RWPE1 (cell line): Measurements from ENCODE around the gene ELMO3.
A peak's percentile ranks its signal among the peaks of the same experiment; 100 is the strongest.

ENCODE experiments used
- CTCF ChIA-PET: fragments of 350-600 bp; sonication (Branson Sonifier 250); formaldehyde crosslinking; extraction: SDS; loops from one replicate; lab custom pipeline; 2021; lab: Yijun Ruan, JAX
- POLR2A ChIA-PET: fragments of 400-600 bp; formaldehyde crosslinking; extraction: SDS; loops from one replicate; lab custom pipeline; 2020; ENCODE audit warnings: antibody characterized with exemption; ENCODE audit not compliant: low non-redundant PET; lab: Yijun Ruan, JAX
- DNase-seq: peaks from one replicate; pipeline ENCODE4 v3.0.0; 2012; ENCODE audit warnings: low spot score
- H3K27ac ChIP-seq: fragments of 450-650 bp; 2 replicates; pipeline ENCODE4 v1.5.1; 2017
- TF ChIP-seq, protein P1 (sequence below): fragments of 450-650 bp; conservative IDR thresholded peaks from 2 replicates; pipeline ENCODE4 v1.5.1; 2017; ENCODE audit warnings: low read depth, mild to moderate bottlenecking

The ELMO3 gene

DNA sequence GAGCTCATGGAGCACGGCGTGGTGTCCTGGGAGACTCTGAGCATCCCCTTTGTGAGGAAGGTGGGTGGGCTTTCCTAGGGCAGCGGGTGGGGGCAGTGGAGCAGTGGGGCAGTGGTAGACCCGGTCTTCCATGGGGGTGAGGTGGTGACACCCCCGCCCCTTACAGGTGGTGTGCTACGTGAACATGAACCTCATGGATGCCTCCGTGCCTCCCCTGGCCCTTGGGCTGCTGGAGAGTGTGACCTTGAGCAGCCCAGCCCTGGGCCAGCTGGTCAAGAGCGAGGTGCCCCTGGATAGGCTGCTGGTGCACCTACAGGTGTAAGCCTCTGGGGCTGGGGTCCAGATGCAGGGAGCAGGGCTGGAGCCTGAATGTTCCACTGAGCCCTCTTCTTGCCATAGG lies 1.6 kb downstream of the ELMO3 start:
- TF ChIP-seq, protein P1, sequence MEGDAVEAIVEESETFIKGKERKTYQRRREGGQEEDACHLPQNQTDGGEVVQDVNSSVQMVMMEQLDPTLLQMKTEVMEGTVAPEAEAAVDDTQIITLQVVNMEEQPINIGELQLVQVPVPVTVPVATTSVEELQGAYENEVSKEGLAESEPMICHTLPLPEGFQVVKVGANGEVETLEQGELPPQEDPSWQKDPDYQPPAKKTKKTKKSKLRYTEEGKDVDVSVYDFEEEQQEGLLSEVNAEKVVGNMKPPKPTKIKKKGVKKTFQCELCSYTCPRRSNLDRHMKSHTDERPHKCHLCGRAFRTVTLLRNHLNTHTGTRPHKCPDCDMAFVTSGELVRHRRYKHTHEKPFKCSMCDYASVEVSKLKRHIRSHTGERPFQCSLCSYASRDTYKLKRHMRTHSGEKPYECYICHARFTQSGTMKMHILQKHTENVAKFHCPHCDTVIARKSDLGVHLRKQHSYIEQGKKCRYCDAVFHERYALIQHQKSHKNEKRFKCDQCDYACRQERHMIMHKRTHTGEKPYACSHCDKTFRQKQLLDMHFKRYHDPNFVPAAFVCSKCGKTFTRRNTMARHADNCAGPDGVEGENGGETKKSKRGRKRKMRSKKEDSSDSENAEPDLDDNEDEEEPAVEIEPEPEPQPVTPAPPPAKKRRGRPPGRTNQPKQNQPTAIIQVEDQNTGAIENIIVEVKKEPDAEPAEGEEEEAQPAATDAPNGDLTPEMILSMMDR: no peak
- ChIA-PET CTCF (interaction anchor here (0.6 to 4.5 kb wide), 2 partner anchors 11 to 22 kb away, joined by 3 to 19 read pairs; no protein-coding TSS in a partner anchor), POLR2A (interaction anchor here (0.6 kb wide), 1 partner anchor 240 kb away, joined by 4 read pairs; no protein-coding TSS in a partner anchor)
- H3K27ac ChIP-seq: peak overlapping the region; percentile 92
- DNase-seq: no peak

DNA sequence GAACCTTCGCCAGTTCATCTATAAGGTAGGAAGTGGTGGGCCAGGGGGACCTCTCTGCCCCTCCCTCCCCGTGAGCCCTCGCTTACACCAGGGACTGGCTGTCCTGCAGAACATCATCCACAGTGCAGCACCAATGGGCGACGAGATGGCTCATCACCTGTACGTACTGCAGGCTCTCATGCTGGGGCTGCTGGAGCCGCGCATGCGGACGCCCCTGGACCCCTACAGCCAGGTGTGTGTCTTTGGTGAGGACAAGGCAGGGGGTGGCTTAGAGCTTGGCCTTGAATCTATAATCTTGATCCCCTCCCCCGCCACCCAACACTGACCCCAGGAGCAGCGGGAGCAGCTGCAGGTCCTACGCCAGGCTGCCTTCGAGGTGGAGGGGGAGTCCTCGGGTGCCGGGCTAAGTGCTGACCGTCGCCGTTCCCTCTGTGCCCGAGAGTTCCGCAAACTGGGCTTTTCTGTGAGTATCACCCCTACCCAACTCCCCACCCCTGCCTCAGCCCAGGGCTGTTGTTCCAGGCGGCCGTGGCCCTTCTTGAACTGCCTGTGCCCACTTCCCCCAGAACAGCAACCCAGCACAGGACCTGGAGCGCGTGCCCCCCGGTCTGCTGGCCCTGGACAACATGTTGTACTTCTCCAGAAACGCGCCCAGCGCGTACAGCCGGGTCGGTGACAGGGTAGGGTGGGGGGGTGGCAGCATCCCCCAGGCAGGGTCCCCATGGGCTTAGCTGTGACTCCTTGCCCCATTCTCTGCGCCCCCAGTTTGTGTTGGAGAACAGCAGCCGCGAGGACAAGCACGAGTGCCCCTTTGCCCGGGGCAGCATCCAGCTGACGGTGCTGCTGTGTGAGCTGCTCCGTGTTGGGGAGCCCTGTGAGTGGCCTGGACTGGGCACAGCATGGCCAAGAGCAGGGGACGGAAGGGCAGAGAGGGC lies 2.7 kb downstream of the ELMO3 start:
- peak overlapping the region; percentile 28 for H3K27ac ChIP-seq
- CTCF ChIA-PET: no interaction called here
- TF ChIP-seq, protein P1: no peak
- no peak for DNase-seq
- POLR2A ChIA-PET: interaction anchor here (0.7 kb wide), 1 partner anchor 45 kb away, joined by 5 read pairs; no protein-coding TSS in a partner anchor

DNA sequence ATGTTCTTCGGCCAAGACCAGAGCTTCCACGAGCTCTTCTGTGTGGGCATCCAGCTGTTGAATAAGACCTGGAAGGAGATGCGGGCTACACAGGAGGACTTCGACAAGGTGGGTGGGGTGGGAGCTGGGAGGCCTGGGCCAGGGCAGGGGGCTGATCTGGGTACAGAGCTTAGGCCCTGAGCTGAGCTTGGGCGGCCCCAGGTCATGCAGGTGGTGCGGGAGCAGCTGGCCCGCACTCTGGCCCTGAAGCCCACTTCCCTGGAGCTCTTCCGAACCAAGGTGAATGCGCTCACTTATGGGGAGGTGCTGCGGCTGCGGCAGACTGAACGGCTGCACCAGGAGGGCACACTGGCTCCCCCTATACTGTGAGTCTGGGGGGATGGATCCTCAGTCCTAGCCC lies 3.5 kb downstream of the ELMO3 start:
- ChIA-PET POLR2A (no interaction called here), CTCF (interaction anchor here (0.7 kb wide), 1 partner anchor 33 kb away, joined by 3 read pairs; no protein-coding TSS in a partner anchor)
- peak overlapping the region; percentile 28 for H3K27ac ChIP-seq
- no peak for DNase-seq
- TF ChIP-seq, protein P1: no peak

DNA sequence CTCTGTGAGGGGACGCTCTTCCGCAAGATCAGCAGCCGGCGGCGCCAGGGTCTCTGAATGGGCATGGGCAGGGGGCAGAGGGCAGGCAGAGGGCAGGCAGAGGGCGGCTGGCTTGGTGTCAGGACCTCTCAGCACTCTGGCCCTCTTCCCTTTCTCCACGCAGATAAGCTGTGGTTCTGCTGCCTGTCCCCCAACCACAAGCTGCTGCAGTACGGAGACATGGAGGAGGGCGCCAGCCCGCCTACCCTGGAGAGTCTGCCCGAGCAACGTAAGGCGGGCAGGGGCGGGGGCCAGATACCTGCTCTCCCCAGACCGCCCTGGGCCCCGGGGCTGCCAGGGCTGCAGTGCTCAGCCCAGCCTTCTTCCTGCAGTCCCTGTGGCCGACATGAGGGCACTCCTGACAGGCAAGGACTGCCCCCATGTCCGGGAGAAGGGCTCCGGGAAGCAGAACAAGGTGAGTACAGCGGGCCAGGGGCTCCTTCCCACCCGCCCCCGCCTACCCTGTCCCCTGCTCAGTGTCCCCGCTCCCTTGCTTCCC lies 4.1 kb downstream of the ELMO3 start:
- CTCF ChIA-PET: interaction anchor here (0.6 to 0.7 kb wide), 2 partner anchors 32 to 198 kb away, joined by 3 read pairs; no protein-coding TSS in a partner anchor
- no peak for DNase-seq
- TF ChIP-seq, protein P1: no peak
- POLR2A ChIA-PET: no interaction called here
- H3K27ac ChIP-seq: peak overlapping the region; percentile 87

DNA sequence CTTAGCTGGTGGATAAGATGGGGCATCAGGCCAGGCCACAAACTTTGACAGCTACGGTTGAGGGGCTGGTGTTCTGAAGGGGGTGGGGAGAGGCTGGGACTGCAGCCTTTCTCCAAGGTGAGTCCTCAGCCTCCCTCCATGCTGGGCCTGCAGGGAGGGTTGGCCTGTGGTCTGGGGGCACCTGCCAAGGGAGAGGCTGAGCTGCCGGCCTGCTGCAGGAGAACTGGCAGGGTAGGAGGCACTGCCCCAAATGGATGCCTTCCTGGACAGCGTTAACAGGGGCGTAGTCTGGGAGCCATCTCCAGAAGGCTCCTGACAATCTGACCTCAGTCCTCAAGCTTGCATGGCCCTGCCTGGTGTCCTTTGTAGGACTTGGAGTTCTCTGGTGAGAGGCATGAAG lies 5.1 kb downstream of the ELMO3 start:
- peak overlapping the region; percentile 87 for H3K27ac ChIP-seq
- POLR2A ChIA-PET: no interaction called here
- DNase-seq: no peak
- CTCF ChIA-PET: no interaction called here
- TF ChIP-seq, protein P1: no peak

GRCh38 chr16:67206129-67206837 lies 7.4 kb downstream of the ELMO3 start:
- TF ChIP-seq, protein P1: no peak
- ChIA-PET CTCF (interaction anchor here (0.7 to 3.7 kb wide), 3 partner anchors 7 to 259 kb away, joined by 3 to 20 read pairs (median 3); partner anchors contain the start of gene ELMO3), POLR2A (interaction anchor here (0.5 kb wide), 1 partner anchor 113 kb away, joined by 3 read pairs; no protein-coding TSS in a partner anchor)
- peak overlapping the region; percentile 87 for H3K27ac ChIP-seq
- no peak for DNase-seq
